Muscle of arm (tissue), 12 donors: ENCODE results near the gene ATP6V0C. TPM values are rescaled to one million over a fixed set of nuclear protein-coding genes. Genes with fewer than 3 reads are reported as not detected.
"Not testable (repeated sequence)": the region's sequence is repeated elsewhere in the genome, so short reads cannot be mapped to it uniquely, and the experiment has no call there.

ENCODE experiments used
- DNase-seq: peaks from one replicate; pipeline ENCODE4 v3.0.0-alpha.2; 2013
- polyA plus RNA-seq, 12 donors: library from polyadenylated mRNA; unstranded; fragments of 120-200 nt; gene quantifications; one replicate each; pipeline ENCODE4 v1.2.1, GENCODE V29; 2013; ENCODE audit not compliant: insufficient read length in 12 of 12

The ATP6V0C gene
- polyA plus RNA-seq, 12 donors = 57.8 to 244 (median 85.7) TPM; not detected in 1

- no peak for DNase-seq
Measured at GRCh38 chr16:2520784-2521531, 7.2 kb downstream of the ATP6V0C start.

GRCh38 chr16:2523801-2524231 lies 10.1 kb downstream of the ATP6V0C start:
- DNase-seq = no peak

GRCh38 chr16:2524339-2524938 lies 10.7 kb downstream of the ATP6V0C start:
- no peak for DNase-seq

- DNase-seq = no peak
Measured at GRCh38 chr16:2526135-2526534, 12.4 kb downstream of the ATP6V0C start.

GRCh38 chr16:2527071-2527783 lies 13.5 kb downstream of the ATP6V0C start:
- no peak for DNase-seq

- DNase-seq = no peak
Measured at GRCh38 chr16:2527784-2528100, 14.0 kb downstream of the ATP6V0C start.

- DNase-seq = no peak
Measured at GRCh38 chr16:2528161-2529060, 14.7 kb downstream of the ATP6V0C start.

GRCh38 chr16:2529061-2529931 lies 15.5 kb downstream of the ATP6V0C start:
- no peak for DNase-seq

- no peak for DNase-seq
Measured at GRCh38 chr16:2529961-2530628, 16.3 kb downstream of the ATP6V0C start.

- no peak for DNase-seq
Measured at GRCh38 chr16:2530629-2531318, 17.0 kb downstream of the ATP6V0C start.

- no peak for DNase-seq
Measured at GRCh38 chr16:2531371-2531695, 17.6 kb downstream of the ATP6V0C start, which contains the start of gene CEMP1. Gene CEMP1, minus strand, starts transcription at chr16:2531408. Its CDS starts 335 bp downstream, at chr16:2531073.

- DNase-seq = peak; percentile 98
Measured at GRCh38 chr16:2531696-2532493, 18.1 kb downstream of the ATP6V0C start.

- DNase-seq = no peak
Measured at GRCh38 chr16:2532494-2533141, 18.9 kb downstream of the ATP6V0C start.

GRCh38 chr16:2533142-2533755 lies 19.5 kb downstream of the ATP6V0C start:
- not testable (repeated sequence) for DNase-seq

GRCh38 chr16:2533912-2534311 lies 20.2 kb downstream of the ATP6V0C start:
- DNase-seq = no peak

GRCh38 chr16:2534335-2534734 lies 20.6 kb downstream of the ATP6V0C start:
- DNase-seq = not testable (repeated sequence)

GRCh38 chr16:2535625-2536013 lies 21.9 kb downstream of the ATP6V0C start:
- DNase-seq = no peak
